Frontal cortex (tissue), 4 donors: ENCODE measurements around the gene TSPAN3. TPM values are rescaled to one million over a fixed set of nuclear protein-coding genes. Genes with fewer than 3 reads are reported as not detected.

Source experiments
- DNase-seq, 2 donors: peaks; one replicate each; pipeline ENCODE4 v3.0.0; 2012; ENCODE audit warnings: low spot score in 2 of 2
- FAIRE-seq: peaks from 2 replicates; lab custom pipeline; 2012; peaks lifted over from hg19 to GRCh38; lab: Jason Lieb, UNC
- total RNA-seq: library from RNA; depleted of rRNA; stranded (reverse); fragments of >200 nt; gene quantifications from one replicate; pipeline ENCODE4 v1.2.3, GENCODE V29; 2014
- donor health status: control.
- donor health status: control.
- donor health status: control.

The TSPAN3 gene
- total RNA-seq, 1 donor from 2014 or later = 229 TPM

DNA sequence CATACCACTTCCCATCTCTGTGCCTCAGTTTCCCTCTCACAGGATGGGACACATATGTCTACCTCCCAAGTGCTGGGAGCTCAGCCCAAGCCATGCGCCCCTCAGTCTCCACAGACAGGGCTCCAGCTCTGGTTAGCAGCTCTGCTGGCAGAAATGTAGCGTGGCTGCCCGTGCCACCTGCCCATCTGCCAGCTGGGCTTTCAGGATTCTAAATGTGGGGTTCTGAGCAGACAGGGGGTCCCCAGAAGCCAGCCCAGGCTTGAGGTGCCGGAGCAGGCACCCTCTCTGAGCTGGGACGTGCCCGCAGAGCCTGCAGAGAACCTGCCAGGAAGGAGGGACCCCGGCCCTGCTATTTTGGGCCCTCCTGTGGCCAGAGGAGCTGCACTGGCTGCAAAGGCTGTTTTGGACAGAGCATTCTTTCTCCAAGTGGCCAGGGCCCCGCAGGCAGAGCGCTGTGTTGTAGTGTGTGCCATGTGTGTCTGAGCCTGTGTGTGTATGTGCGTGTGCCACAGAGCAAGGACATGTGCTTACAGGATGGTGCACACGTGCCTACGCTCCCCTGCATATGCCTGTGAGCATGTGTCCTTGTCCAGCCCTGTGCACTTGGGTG is 44.3 kb downstream of the TSPAN3 start:
- FAIRE-seq (no peak), DNase-seq (no peak)

DNA sequence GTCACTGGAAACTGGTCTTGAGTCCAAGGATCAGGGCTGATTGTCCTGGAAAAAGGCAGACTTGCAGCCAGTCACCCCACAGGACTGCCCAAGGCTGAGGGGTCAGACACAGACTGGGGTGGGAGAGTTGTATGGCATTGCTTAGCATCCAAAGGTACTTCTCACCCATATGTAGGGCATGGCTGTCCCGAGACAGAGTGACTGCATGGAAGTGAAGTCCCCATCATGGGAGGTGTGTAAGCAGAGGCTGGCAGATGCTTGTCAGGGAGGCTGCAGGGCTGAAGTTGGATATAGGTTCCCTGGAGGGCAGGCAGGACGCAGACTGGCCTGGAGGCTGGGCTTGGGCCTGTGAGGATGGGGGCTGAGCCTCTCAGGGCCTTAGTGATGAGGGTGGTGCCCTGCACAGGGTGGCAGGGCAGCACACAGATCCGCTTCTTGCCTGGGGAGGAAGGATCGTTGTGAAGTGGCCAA is 44.9 kb downstream of the TSPAN3 start:
- DNase-seq = no peak
- FAIRE-seq = no peak

GRCh38 chr15:77025083-77025901 is 45.6 kb downstream of the TSPAN3 start:
- FAIRE-seq = no peak
- no peak for DNase-seq

GRCh38 chr15:77024273-77025082 is 46.4 kb downstream of the TSPAN3 start:
- FAIRE-seq = no peak
- DNase-seq = peak; percentile 73 to 89

GRCh38 chr15:77023576-77024272 is 47.2 kb downstream of the TSPAN3 start:
- DNase-seq (no peak), FAIRE-seq (no peak)

DNA sequence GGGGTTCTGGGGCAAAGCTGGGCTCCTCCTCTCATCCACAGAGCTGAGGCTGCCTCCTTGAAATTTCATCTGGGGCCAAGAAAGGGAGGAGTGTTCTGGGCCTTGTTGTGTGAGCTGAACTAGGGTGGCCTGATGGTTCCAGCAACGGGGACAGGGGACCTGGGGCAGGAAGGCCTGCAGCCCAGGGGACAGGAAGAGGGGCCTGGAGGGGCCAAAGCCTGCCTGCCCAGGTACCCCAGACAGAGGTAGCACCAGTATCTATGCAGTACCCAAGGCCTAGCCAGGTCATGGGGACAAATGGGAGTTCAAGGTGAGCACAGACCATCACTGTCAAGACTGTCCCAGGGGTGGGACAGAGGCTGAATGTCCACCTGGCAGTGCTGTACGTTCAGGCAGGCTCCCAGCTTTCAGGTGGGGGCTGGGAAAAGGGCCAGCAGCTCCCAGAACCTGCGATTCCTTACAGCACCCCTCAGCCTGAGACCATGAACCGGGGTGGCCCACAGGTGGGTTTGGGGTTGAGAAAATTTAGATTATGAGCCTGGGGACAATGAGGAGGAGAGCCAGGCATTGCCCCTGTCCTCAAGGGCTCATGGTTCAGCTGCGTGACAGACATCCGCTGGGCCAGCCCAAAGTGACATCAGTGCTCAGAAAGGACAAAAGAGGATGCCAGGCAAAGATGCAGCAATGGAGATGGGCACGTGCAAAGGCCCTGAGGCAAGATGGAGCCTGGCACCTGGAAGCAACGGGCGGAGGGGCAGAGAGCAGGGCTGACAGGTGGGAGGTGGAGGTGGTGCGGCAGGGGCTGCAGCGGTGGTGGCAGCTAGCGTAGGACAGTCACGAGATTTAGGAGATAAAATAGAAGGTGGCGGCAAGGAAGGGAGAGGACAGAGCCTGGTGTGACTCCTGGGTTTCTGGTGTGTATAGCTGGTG is 48.0 kb downstream of the TSPAN3 start:
- FAIRE-seq (no peak), DNase-seq (no peak)

GRCh38 chr15:77021803-77022381 is 49.0 kb downstream of the TSPAN3 start:
- DNase-seq = no peak
- FAIRE-seq = no peak

- DNase-seq (no peak), FAIRE-seq (no peak)
Observed at GRCh38 chr15:77021088-77021481, 49.8 kb downstream of the TSPAN3 start.

DNA sequence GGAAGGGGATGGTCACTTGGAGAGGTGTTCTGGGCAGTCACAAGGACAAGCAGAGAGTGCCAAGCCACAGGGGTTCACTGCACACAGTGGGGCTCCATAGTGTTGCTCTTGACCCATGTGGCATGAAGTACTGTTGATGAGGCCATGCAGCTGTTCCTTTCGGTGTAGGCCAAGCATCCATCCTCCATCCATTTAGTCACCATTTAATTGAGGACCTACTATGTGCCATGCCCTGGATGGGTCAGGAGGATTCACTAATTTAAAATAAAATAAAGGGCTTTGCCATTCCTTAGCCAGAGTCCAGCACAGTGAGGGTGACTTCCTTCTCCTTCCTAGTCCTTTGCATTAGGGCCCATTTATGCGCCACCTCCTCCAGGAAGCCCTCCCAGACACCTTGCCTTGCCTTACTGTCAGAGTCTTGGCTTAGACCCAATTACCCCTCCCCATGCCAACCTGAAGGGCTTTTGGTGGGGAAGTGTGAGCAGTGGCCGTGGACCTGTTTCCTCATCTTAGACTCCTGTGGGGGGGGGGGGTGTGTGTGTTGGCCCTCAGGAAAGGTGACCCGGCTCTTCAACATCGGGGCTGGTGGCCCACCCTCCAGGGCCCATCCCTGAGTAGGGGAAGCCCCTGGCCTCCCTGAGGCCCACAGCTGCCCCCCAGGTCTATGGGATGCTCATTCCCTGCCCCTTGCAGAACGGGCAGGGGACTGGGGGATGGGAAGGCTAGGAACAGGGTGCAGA is 50.4 kb downstream of the TSPAN3 start:
- no peak for FAIRE-seq
- no peak for DNase-seq

GRCh38 chr15:77019521-77020331 is 51.2 kb downstream of the TSPAN3 start:
- DNase-seq (no peak), FAIRE-seq (no peak)

GRCh38 chr15:77018796-77019505 is 52.0 kb downstream of the TSPAN3 start:
- FAIRE-seq (no peak), DNase-seq (no peak)

GRCh38 chr15:77017761-77018720 is 52.9 kb downstream of the TSPAN3 start:
- FAIRE-seq = no peak
- no peak for DNase-seq

DNA sequence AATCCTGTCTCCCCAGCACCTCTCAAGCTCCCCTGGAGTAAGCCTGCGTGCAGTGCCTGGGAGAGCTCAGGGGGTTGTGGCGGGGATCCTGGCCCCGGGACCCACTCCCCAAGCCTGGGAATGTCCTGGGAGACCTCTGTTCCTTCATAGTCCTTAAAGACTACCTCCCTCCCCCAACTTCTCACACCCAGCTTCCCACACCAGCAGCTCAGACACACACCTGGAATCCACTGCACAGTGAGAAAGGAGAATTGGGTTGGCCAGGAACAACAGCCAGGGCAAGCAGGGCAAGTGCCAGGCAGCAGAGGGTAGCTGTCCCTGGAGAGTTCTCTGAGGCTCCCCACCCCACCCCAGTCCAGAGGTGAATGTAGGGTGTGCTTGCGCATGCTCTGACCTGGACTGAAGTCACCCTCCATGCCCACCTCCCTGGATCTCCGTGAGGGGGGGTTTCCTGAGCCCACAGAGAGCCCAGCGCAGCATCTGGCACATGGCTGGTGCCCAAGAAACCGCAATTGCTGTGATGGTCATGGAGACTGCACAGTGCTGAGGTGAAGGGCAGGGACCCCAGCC is 53.7 kb downstream of the TSPAN3 start:
- FAIRE-seq (no peak), DNase-seq (no peak)

GRCh38 chr15:77016321-77016695 is 54.6 kb downstream of the TSPAN3 start:
- no peak for FAIRE-seq
- no peak for DNase-seq

GRCh38 chr15:77015646-77016320 is 55.1 kb downstream of the TSPAN3 start:
- FAIRE-seq (no peak), DNase-seq (no peak)
